Choroid plexus epithelial cell (primary cell): ENCODE data around the gene CALCR.

Experiments used
- DNase-seq: peaks from one replicate; pipeline ENCODE4 v3.0.0-alpha.2; 2010; ENCODE audit warnings: low read depth
- H3K4me3 ChIP-seq: 2 replicates; pipeline ENCODE4 v1.5.1; 2011; ENCODE audit warnings: low read depth, mild to moderate bottlenecking, control low read depth, low read length, moderate library complexity
- TF ChIP-seq, protein P1 (sequence below): conservative IDR thresholded peaks from 2 replicates; pipeline ENCODE4 v1.5.1; 2011; ENCODE audit warnings: low read depth, mild to moderate bottlenecking, control low read depth, inconsistent platforms, low read length, moderate library complexity

Gene CALCR

DNA sequence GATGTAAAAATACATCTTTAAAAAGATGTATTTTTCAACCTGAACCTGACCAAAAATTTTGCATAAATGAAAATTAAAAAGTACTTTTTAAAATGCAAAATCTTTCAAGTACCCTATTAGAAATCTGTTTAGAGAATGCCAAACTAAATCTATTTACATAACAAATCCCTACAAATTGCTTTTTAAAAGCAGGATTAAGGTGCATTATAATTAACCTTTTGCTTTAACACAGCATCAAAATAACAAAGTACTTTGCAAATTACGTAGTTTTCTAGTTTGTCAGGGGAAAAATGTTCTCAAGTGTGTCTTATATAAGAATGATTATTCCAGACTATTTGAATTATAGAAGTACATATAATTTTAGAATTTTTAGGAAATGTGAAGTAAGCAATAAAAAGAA lies 181.5 kb downstream of the CALCR start:
- TF ChIP-seq, protein P1, sequence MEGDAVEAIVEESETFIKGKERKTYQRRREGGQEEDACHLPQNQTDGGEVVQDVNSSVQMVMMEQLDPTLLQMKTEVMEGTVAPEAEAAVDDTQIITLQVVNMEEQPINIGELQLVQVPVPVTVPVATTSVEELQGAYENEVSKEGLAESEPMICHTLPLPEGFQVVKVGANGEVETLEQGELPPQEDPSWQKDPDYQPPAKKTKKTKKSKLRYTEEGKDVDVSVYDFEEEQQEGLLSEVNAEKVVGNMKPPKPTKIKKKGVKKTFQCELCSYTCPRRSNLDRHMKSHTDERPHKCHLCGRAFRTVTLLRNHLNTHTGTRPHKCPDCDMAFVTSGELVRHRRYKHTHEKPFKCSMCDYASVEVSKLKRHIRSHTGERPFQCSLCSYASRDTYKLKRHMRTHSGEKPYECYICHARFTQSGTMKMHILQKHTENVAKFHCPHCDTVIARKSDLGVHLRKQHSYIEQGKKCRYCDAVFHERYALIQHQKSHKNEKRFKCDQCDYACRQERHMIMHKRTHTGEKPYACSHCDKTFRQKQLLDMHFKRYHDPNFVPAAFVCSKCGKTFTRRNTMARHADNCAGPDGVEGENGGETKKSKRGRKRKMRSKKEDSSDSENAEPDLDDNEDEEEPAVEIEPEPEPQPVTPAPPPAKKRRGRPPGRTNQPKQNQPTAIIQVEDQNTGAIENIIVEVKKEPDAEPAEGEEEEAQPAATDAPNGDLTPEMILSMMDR = no peak
- no peak for DNase-seq
- H3K4me3 ChIP-seq = no peak overlapping the region

DNA sequence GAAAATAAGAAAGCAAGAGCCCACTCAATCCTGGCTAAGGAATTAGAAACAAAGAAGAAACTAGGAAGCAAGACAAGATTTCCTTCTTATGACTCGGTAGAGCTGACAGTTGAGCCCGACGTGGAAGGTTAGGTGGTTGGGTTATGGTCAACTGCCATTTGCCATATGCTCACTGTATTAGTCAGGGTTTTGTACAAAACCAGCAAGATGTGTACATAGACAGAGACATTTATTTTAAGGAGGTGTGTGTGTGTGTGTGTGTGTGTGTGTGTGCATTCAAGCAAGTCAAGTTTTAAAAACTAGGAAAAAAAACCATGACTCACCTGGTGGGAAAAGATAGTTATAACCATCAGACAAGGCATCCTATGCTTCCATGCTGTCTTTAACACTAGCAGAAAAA lies 183.9 kb downstream of the CALCR start:
- no peak overlapping the region for H3K4me3 ChIP-seq
- no peak for DNase-seq
- TF ChIP-seq, protein P1 = no peak

- TF ChIP-seq, protein P1 = no peak
- no peak overlapping the region for H3K4me3 ChIP-seq
- DNase-seq = no peak
Observed at GRCh38 chr7:93382362-93382761, 192.2 kb downstream of the CALCR start.

- TF ChIP-seq, protein P1 = no peak
- DNase-seq = no peak
- H3K4me3 ChIP-seq = no peak overlapping the region
Observed at GRCh38 chr7:93378131-93378760, 196.3 kb downstream of the CALCR start.

DNA sequence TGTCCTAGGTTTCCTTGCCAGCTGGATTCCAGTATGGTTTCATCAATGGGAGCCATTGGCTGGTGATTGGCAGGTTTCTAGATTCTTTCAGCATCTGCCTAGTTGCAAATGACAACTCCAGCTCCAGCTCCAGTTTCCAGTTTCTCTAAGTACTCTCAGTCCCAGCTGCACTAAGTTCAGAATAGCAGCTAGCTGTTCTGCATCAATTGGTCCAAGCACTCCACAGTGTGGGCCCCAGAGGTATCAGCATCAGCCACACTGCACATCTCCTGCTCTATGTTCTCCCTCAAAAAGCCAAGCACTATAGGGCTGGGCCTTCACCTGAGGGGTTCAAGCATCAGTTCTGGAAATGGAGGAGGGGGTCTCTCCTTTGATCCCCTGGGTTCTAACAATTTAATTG lies 198.9 kb downstream of the CALCR start:
- TF ChIP-seq, protein P1 = no peak
- no peak for DNase-seq

More for the DNA sequence above, 198.9 kb downstream of the CALCR start:
- H3K4me3 ChIP-seq = no peak overlapping the region
